NCI-H187 treated with DMSO at 0.1 percent for 48 hours (cell line): Measurements from ENCODE around the gene OLFML2B.
"Not testable (repeated sequence)": the region's sequence is repeated elsewhere in the genome, so short reads cannot be mapped to it uniquely, and the experiment has no call there.

Experiments used
- DNase-seq: peaks from one replicate; lab custom pipeline; 2025; lab: John Stamatoyannopoulos, UW

Gene OLFML2B

GRCh38 chr1:162035241-162035640 is 11.6 kb upstream of the OLFML2B start:
- DNase-seq = no peak

GRCh38 chr1:162033428-162033827 is 9.8 kb upstream of the OLFML2B start:
- DNase-seq = no peak

- no peak for DNase-seq
Measured at GRCh38 chr1:162030759-162031280, 7.2 kb upstream of the OLFML2B start.

- no peak for DNase-seq
Measured at GRCh38 chr1:162029157-162029556, 5.5 kb upstream of the OLFML2B start.

GRCh38 chr1:162028726-162029125 is 5.1 kb upstream of the OLFML2B start:
- DNase-seq = no peak

- no peak for DNase-seq
Measured at GRCh38 chr1:162026881-162027280, 3.2 kb upstream of the OLFML2B start.

- no peak for DNase-seq
Measured at GRCh38 chr1:162025541-162025940, 1.9 kb upstream of the OLFML2B start.

- no peak for DNase-seq
Measured at GRCh38 chr1:162023181-162023546, 505 bp downstream of the OLFML2B start.

- DNase-seq = no peak
Measured at GRCh38 chr1:162022626-162023025, 1.0 kb downstream of the OLFML2B start.

GRCh38 chr1:162021124-162021523 is 2.5 kb downstream of the OLFML2B start:
- DNase-seq = no peak

GRCh38 chr1:162020150-162020549 is 3.5 kb downstream of the OLFML2B start:
- no peak for DNase-seq

- DNase-seq = no peak
Measured at GRCh38 chr1:162019446-162019845, 4.2 kb downstream of the OLFML2B start.

GRCh38 chr1:162019006-162019405 is 4.7 kb downstream of the OLFML2B start:
- no peak for DNase-seq

GRCh38 chr1:162018418-162018817 is 5.3 kb downstream of the OLFML2B start:
- DNase-seq = no peak

- DNase-seq = not testable (repeated sequence)
Measured at GRCh38 chr1:162017791-162018190, 5.9 kb downstream of the OLFML2B start.

- no peak for DNase-seq
Measured at GRCh38 chr1:162016631-162017030, 7.0 kb downstream of the OLFML2B start.

- DNase-seq = no peak
Measured at GRCh38 chr1:162015196-162015595, 8.5 kb downstream of the OLFML2B start.

GRCh38 chr1:162014202-162014601 is 9.5 kb downstream of the OLFML2B start:
- DNase-seq = no peak

- DNase-seq = no peak
Measured at GRCh38 chr1:162013289-162013688, 10.4 kb downstream of the OLFML2B start.

- no peak for DNase-seq
Measured at GRCh38 chr1:162011337-162012012, 12.2 kb downstream of the OLFML2B start.

GRCh38 chr1:162010175-162010506 is 13.5 kb downstream of the OLFML2B start:
- DNase-seq = no peak

- DNase-seq = no peak
Measured at GRCh38 chr1:162009501-162010174, 14.0 kb downstream of the OLFML2B start.

- DNase-seq = no peak
Measured at GRCh38 chr1:162008799-162009198, 14.9 kb downstream of the OLFML2B start.

GRCh38 chr1:162007466-162007865 is 16.2 kb downstream of the OLFML2B start:
- no peak for DNase-seq
